DOHH2 (cell line): ENCODE measurements around the gene TPH2.

Experiments
- H3F3A ChIP-seq: fragments of 200-600 bp; sonication (generic), shearing (Covaris generic); 2 replicates; pipeline ENCODE4 v1.6.0; 2016; ENCODE audit warnings: antibody characterized with exemption, mild to moderate bottlenecking; ENCODE audit not compliant: control insufficient read depth, insufficient read depth
- H3K27ac ChIP-seq: fragments of 200-600 bp; sonication (generic); 2 replicates; pipeline ENCODE4 v1.5.1; 2014; ENCODE audit warnings: low read depth, mild to moderate bottlenecking, low read length, moderate library complexity
- H3K27me3 ChIP-seq: fragments of 200-600 bp; sonication (generic); 2 replicates; pipeline ENCODE4 v1.6.1; 2014; ENCODE audit warnings: mild to moderate bottlenecking, low read length, mixed read lengths; ENCODE audit not compliant: control insufficient read depth
- H3K36me3 ChIP-seq: fragments of 200-600 bp; sonication (generic); 2 replicates; pipeline ENCODE4 v1.6.1; 2014; ENCODE audit warnings: mild to moderate bottlenecking, low read length, moderate library complexity, mixed read lengths; ENCODE audit not compliant: control insufficient read depth
- H3K4me1 ChIP-seq: fragments of 200-600 bp; sonication (generic); 2 replicates; pipeline ENCODE4 v1.6.1; 2014; ENCODE audit warnings: mild to moderate bottlenecking, low read length, mixed read lengths; ENCODE audit not compliant: control insufficient read depth
- H3K4me2 ChIP-seq: fragments of 200-600 bp; sonication (generic); 2 replicates; pipeline ENCODE4 v1.6.0; 2014; ENCODE audit warnings: mild to moderate bottlenecking, low read length, moderate library complexity
- H3K4me3 ChIP-seq: fragments of 200-600 bp; sonication (generic); 2 replicates; pipeline ENCODE4 v1.5.1; 2014; ENCODE audit warnings: mild to moderate bottlenecking, low read length, mixed read lengths
- H3K79me2 ChIP-seq: fragments of 200-600 bp; sonication (generic); 2 replicates; pipeline ENCODE4 v1.6.1; 2014; ENCODE audit warnings: mild to moderate bottlenecking, low read length, mixed read lengths; ENCODE audit not compliant: control insufficient read depth
- H3K9me2 ChIP-seq: fragments of 200-600 bp; sonication (generic); replicated peaks from 2 replicates; pipeline ENCODE4 v1.6.1; 2014; ENCODE audit warnings: mild to moderate bottlenecking, low read length, mixed read lengths; ENCODE audit not compliant: control insufficient read depth
- H3K9me3 ChIP-seq: fragments of 200-600 bp; sonication (generic); 2 replicates; pipeline ENCODE4 v1.6.1; 2014; ENCODE audit warnings: antibody characterized with exemption, low read length, mixed read lengths; ENCODE audit not compliant: control insufficient read depth, insufficient read depth
- H4K20me1 ChIP-seq: fragments of 200-600 bp; sonication (generic); 2 replicates; pipeline ENCODE4 v1.6.0; 2014; ENCODE audit warnings: low read depth, mild to moderate bottlenecking, antibody characterized with exemption, low read length, moderate library complexity; ENCODE audit not compliant: control insufficient read depth, insufficient read depth
- CTCF ChIP-seq: fragments of 200-600 bp; sonication (generic); IDR thresholded peaks from one replicate; pipeline ENCODE4 v1.5.1; 2014; ENCODE audit warnings: antibody characterized with exemption, mild to moderate bottlenecking, low read depth, low read length; ENCODE audit not compliant: poor library complexity, severe bottlenecking
- EZH2phosphoT487 ChIP-seq: fragments of 200-600 bp; sonication (generic); IDR thresholded peaks from 2 replicates; pipeline ENCODE4 v1.6.1; 2017; ENCODE audit warnings: borderline replicate concordance, mild to moderate bottlenecking, antibody characterized with exemption, low read length, moderate library complexity, mixed read lengths

Gene TPH2

GRCh38 chr12:72006766-72007165 is 68.1 kb downstream of the TPH2 start:
- Histone ChIP-seq H3K9me2 (no peaks in the 10 kb centered on the region), H3K27ac (no peak overlapping the region), H4K20me1 (no peaks in the 10 kb centered on the region), H3K36me3 (no peaks in the 10 kb centered on the region), H3K4me2 (no peak overlapping the region), H3K4me3 (no peak overlapping the region), H3F3A (no peaks in the 10 kb centered on the region), H3K27me3 (peaks cover 15% of the 10 kb centered on the region), H3K79me2 (no peaks in the 10 kb centered on the region), H3K9me3 (no peaks in the 10 kb centered on the region), H3K4me1 (no peaks in the 10 kb centered on the region)
- TF ChIP-seq EZH2phosphoT487 (no peak), CTCF (no peak)

- Histone ChIP-seq H3K9me2 (no peaks in the 10 kb centered on the region), H3K4me2 (no peak overlapping the region), H3K36me3 (no peaks in the 10 kb centered on the region), H3K9me3 (no peaks in the 10 kb centered on the region), H3K27ac (no peak overlapping the region), H3K4me3 (no peak overlapping the region), H3K79me2 (no peaks in the 10 kb centered on the region), H4K20me1 (no peaks in the 10 kb centered on the region), H3K4me1 (no peaks in the 10 kb centered on the region), H3K27me3 (peaks cover 13% of the 10 kb centered on the region), H3F3A (no peaks in the 10 kb centered on the region)
- no peak for TF ChIP-seq CTCF
- TF ChIP-seq EZH2phosphoT487: no peak
Observed at GRCh38 chr12:72010356-72010755, 71.7 kb downstream of the TPH2 start.

GRCh38 chr12:72011374-72011773 is 72.7 kb downstream of the TPH2 start:
- no peaks in the 10 kb centered on the region for H3K9me2 ChIP-seq
- no peaks in the 10 kb centered on the region for H3K36me3 ChIP-seq
- no peak overlapping the region for H3K4me2 ChIP-seq
- TF ChIP-seq CTCF (no peak), EZH2phosphoT487 (no peak)
- H3K27ac ChIP-seq: no peak overlapping the region
- H3F3A ChIP-seq: no peaks in the 10 kb centered on the region
- H3K79me2 ChIP-seq: no peaks in the 10 kb centered on the region
- H3K4me3 ChIP-seq: no peak overlapping the region
- no peaks in the 10 kb centered on the region for H4K20me1 ChIP-seq
- no peaks in the 10 kb centered on the region for H3K9me3 ChIP-seq
- peaks cover 6% of the 10 kb centered on the region; the same call in 1 of the 2 replicates for H3K27me3 ChIP-seq
- no peaks in the 10 kb centered on the region for H3K4me1 ChIP-seq

GRCh38 chr12:72012874-72013273 is 74.2 kb downstream of the TPH2 start:
- Histone ChIP-seq H3K4me3 (no peak overlapping the region), H3K9me3 (no peaks in the 10 kb centered on the region), H3F3A (no peaks in the 10 kb centered on the region), H3K27ac (no peak overlapping the region), H3K4me1 (no peaks in the 10 kb centered on the region), H3K36me3 (no peaks in the 10 kb centered on the region), H3K79me2 (no peaks in the 10 kb centered on the region), H3K9me2 (no peaks in the 10 kb centered on the region), H3K27me3 (peaks cover 3% of the 10 kb centered on the region), H4K20me1 (no peaks in the 10 kb centered on the region), H3K4me2 (no peak overlapping the region)
- TF ChIP-seq EZH2phosphoT487 (no peak), CTCF (no peak)
